GM03348 (cell line): ENCODE data around the gene GPR143.
"Not testable (repeated sequence)": the region's sequence is repeated elsewhere in the genome, so short reads cannot be mapped to it uniquely, and the experiment has no call there.

ENCODE experiments used
- DNase-seq: peaks from one replicate; pipeline ENCODE4 v3.0.0; 2012; ENCODE audit warnings: low spot score

GPR143 gene

DNA sequence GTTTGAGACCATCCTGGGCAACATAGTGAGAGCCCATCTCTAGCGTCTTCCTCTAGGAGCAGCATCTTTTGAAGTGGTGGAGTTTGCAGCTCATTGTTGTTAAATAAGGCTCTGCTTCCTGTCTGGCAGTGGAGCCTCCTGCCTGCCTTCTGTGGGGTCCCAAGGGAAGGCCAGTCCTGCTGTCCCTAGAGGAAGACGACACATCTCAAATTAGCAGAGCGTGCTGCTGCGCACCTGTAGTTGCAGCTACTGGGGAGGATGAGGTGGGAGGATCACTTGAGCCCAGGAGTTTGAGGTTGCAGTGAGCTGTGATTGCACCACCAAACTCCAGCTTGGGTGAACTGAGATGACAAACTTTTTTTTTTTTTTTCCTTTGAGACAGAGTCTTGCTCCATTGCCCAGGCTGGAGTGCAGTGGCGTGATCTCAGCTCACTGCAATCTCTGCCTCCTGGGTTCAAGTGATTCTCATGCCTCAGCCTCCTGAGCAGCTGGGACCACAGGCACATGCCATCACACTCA, 2.7 kb upstream of the GPR143 start:
- DNase-seq, result not testable (repeated sequence)

DNA sequence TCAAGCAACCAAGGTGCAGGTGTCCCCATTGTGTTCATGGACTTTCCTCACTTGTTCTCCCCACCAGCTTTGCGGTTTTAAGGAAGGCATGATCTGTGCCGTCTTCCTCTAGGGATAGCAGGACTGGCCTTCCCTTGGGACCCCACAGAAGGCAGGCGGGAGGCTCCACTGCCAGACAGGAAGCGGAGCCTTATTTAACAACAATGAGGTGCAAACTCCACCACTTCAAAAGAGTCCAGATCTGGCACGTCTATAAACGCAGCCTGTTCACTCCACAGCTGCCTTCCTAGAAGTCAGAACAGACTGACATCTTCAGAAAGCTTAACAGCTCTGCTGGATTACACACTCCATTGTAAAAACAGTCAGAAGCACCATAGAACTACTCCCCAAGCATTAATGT, 1.7 kb upstream of the GPR143 start:
- DNase-seq, result no peak

- no peak for DNase-seq
Observed at GRCh38 chrX:9765072-9765736, 443 bp downstream of the GPR143 start.

DNA sequence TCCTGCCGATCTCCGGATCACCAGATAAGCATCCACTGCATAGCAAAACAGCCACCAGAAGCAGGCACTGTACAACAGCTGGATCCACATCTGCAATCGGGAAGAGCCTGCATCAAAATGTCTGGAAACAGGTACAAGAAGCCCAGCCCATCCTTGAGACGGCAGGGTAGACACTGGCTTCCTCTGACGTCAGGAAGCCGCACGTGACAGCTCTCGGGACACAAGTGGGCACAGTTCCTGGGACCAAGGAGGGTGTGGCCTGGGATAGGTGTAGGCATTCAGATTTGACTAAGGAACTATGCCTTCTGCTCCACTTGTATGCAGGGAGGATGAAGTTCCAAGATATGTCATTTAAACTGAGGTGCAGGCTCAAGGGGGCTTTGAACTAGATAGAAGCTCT, 6.3 kb downstream of the GPR143 start:
- DNase-seq, result no peak

DNA sequence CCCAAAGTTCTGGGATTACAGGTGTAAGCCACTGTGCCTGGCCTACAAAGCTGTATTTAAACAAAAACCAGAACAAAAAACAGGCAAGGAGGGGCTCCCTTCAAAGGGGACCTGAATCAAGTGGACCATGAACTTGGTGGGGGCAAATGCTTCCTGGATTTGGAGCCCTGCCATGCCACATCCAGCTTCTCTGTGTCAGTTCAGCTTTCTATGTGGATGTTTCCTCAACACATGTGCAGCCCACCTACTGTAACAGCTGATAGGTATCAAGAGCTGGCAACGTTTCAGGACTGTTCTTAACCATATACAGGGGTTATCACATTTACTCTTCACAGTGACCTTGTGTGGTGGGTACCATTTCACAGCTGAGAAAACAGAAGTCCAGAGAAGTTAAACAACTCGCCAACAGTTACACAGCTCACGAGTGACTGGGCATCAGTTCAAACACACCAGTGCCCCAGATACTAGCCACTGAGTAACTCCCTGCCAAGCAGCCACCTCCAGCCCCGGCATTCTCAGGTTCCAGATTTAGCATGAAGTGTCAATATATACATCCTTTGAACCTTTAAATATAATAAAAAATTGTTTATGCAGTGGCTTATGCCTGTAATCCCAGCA, 7.5 kb downstream of the GPR143 start:
- no peak for DNase-seq

- DNase-seq, result no peak
Observed at GRCh38 chrX:9757366-9757765, 8.3 kb downstream of the GPR143 start.

- no peak for DNase-seq
Observed at GRCh38 chrX:9749146-9749692, 16.4 kb downstream of the GPR143 start.

DNA sequence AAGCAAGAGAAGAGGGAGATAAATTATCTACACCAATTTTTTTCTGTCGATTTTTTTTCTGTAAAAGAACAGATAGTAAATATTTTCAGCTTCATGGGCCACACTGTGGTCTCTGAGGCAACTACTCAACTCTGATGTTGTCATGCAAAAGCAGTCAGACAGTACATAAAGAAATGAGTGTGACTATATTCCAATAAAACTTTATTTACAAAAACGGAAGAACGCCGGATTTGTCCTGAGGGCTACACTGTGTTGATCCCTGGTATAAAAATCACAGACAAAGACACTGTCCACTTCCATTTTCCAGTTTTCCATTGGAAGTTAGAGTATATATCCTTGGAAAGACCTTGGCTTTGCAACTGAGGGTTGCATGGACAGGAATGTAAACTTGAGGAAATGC, 18.0 kb downstream of the GPR143 start:
- DNase-seq, result no peak

- DNase-seq, result no peak
Observed at GRCh38 chrX:9746148-9746888, 19.3 kb downstream of the GPR143 start.

DNA sequence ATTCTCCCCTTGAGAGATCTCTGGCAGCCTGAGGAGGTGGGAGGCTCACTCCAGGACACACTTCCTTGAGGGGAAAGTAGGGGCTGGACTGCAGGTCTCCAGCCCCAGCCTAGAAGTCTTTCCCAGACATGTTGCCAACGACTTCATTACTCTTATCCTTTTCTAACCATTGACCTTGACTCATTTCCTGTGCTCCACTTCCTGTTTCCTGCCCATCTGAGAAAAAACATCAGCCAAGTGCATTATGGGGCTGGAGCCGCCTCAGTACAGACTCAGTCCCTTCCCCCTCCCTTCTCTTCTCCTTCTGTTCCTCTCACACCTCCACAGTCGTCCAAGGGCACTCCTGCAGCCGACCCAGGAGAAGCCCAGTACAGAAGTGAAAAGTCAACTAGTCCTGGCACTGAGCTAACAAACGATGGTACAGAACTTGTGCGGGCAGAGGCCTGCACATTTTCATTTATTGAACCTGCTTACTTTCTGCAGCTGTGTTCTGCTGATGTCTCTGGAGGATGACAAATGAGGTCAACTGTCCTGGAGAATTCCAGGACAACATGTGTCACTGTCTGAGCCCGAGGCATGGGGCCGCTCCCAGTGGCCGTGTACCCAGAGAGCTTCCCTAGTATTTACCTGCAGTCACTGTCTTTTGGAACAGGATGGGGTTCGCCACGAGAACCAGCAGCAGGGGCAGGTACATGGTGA, 20.1 kb downstream of the GPR143 start:
- no peak for DNase-seq

DNA sequence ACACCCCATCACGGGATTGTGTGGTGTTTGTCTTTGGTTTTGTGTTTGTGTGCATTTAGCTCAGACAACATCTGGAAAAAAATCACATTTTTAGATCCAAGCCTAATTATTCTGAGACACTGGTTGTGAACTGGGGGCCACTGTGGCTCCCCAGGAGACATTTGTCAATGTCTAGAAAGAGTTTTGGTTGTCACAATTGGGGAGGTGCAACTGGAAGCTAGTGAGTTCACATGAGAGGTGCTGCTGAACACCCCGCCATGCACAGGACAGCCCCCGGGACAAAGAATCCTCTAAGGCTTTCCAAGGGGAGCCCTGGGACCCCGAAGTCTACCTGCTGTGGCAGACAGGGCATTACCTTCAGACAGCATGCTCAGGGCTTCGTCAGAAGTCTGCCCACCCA, 26.5 kb downstream of the GPR143 start:
- no peak for DNase-seq

DNA sequence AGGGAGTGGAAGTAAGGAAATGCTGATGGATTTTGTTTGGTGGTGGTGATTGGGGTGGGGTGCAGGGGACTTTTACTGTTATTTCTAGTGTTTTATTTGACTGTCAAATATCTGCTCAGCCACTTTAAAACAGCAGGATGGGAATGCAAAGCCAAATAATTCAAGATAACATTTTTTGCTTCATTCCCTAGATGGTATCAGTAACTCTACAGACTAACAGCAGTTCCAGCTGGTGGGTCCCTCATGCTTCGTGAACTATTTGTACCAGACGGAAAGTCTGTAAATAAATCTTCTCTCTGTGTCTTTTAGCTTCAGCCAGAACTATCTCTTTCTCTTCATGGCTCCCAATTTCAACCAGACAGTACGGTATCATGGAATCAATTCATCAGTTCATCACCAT, 27.5 kb downstream of the GPR143 start:
- DNase-seq, result no peak

GRCh38 chrX:9737363-9737762, 28.3 kb downstream of the GPR143 start:
- DNase-seq, result no peak

GRCh38 chrX:9730752-9731151, 34.9 kb downstream of the GPR143 start:
- no peak for DNase-seq

DNA sequence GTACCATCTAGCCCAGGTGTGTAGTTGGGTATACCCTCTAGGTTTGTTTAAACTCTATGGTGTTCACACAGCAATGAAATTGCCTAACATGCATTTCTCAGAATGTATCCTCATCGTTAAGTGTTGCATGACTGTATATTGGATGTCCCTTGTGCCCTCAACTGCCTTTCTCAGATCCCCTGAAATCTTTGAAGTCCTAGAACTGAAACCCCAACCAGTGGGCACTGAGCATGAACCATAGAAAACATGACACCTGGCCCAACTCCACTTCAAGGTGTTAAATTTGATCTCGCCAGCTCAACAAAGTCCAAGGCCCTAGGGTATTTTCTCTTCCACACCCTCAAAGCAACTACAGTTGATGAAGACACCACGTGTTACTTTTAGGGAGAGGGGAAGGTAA, 35.6 kb downstream of the GPR143 start:
- DNase-seq, result no peak

DNA sequence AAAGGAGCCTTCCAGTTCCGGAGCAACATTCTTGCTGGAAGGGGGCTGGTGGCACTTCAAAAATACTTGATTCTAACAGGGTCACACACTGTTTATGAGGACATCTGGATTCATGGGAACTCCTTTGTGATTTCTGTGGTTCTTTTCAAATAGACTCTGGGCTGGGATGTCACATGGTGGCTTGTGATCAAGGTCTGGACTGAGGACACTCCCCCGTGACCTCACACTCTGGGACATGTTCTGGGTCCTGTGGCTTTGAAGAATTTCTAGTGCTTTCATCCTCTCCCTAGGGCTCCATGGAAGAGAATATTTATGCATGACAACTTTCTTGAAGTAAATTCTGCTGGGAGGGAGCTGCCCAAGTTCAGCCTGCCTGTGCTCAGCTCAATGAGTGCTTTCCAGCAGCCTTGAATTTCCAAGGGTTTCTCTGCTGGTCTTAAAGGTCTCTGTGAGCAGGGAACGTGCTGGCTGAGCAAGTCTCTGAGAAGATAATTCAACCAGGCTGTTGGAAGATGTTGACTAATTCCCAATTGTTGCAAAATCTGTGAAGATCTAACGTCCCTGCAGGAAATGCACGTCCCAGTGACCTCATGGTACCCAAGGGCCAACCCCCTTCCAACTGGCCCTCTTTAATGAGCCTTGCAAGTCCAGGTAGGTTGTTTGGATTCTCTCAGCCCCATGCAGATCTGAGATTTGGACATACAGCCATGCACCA, 36.3 kb downstream of the GPR143 start:
- DNase-seq, result no peak

GRCh38 chrX:9728261-9728660, 37.4 kb downstream of the GPR143 start:
- no peak for DNase-seq

DNA sequence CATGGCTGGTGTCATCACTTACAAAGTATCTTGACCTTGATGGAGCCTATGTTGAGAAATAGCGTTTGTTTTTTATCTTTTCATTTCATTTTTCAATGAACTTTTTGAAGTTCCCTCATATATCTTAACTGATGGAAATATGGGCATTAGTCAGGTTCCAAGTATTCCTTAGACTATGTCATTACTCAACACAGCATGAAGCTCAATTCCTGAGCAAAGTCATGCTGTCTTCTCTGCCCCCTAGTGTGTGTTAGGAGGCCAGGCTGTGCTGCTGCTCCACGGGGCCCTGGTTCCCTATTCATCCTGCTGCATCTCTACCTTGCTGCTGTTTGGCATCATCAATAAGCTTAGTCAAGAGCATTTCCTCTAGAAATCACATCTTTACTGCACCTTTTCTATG, 40.9 kb downstream of the GPR143 start:
- no peak for DNase-seq

GRCh38 chrX:9717376-9717775, 48.3 kb downstream of the GPR143 start:
- no peak for DNase-seq

DNA sequence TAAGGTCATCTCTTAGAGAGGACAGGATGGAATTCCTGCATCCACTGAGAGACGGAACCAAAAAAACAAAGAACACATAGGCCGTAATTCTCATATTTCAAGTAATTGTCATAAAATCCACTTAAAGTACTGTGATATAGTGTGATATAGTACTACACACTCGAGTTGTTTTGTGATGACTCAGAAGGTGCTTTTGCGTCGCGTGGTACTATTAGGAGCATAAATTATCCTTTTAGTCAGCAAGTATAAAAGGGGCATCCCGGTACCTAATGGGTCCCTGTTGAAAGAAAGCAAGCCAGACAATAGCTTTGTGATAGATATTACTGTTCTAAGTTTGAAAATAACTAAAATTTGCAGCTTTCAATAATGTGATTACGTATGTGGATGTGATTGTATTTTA, 55.3 kb downstream of the GPR143 start:
- no peak for DNase-seq

GRCh38 chrX:9708923-9709553, 56.6 kb downstream of the GPR143 start:
- DNase-seq, result peak; percentile 82
